GM18508 (cell line): ENCODE results near the gene GSTA5.
"Not testable (repeated sequence)": the region's sequence is repeated elsewhere in the genome, so short reads cannot be mapped to it uniquely, and the experiment has no call there.

Experiments used
- ATAC-seq: cut with Tn5 transposase; IDR thresholded peaks from one replicate; pipeline ENCODE4 v1.9.1; 2021; ENCODE audit warnings: moderate number of reproducible peaks; ENCODE audit not compliant: insufficient read depth, unreplicated experiment

The GSTA5 gene

DNA sequence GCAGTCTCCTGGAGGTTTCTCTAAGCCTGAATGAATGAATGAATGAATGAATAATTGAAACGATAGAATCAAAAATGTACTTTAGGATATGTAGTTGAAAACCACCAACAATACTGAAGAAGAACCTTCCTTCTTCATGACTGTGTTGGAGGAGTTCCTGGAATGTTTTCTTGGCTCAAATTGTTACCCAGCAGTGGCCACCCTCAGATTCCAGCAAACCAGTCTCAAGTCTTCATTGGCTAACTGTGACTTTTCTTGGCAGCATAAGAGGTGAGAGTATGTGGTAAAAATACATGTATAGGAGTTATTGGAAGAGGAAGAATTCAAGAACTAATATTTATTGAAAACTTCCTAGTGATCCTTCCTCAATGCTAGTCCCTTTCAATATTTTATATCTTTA is 41.3 kb downstream of the GSTA5 start:
- ATAC-seq, result not testable (repeated sequence)

DNA sequence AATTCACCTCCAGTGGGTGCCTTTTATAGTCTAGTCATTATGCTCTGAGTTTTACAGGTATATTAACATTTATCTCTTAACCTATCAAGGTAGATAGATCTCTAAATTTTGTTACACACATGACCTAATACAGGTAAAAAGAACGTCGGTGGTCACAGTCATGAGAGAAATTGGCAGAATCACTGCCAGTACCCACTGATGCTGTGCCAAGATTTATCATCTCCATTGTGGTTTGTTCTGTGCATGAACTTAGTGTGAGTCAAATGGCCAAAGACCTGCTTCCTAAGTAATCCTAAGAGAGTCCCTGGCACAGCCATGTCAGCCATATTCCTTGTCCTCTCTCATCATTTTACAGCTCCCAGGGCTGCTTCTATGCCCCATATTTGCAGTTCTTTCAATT is 46.2 kb downstream of the GSTA5 start:
- ATAC-seq, result not testable (repeated sequence)

GRCh38 chr6:52790861-52791260 is 49.8 kb downstream of the GSTA5 start:
- no peak for ATAC-seq

GRCh38 chr6:52789658-52790057 is 51.0 kb downstream of the GSTA5 start:
- not testable (repeated sequence) for ATAC-seq

DNA sequence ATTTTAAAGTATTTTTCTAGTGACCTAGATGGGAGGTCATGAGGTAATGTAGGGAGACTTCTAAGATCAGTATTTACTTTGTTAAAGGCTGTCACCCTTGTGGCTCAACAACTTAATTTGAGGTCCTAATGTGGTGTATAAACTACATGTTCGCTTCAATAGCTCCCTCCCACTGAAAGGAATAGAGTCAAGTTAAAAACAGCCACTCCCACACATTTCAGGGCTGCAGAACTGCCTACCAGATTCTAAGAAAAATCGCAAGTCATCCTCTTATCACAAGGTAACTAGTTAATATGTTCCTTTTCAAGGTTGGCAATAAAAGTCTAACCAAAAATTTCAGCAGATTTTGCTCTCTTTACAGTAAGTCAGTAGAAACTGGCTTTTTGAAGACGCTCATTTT is 52.1 kb downstream of the GSTA5 start:
- ATAC-seq, result no peak

GRCh38 chr6:52787917-52788316 is 52.7 kb downstream of the GSTA5 start:
- no peak for ATAC-seq

GRCh38 chr6:52786249-52786956 is 54.2 kb downstream of the GSTA5 start:
- no peak for ATAC-seq

GRCh38 chr6:52782696-52783274 is 57.8 kb downstream of the GSTA5 start:
- not testable (repeated sequence) for ATAC-seq

DNA sequence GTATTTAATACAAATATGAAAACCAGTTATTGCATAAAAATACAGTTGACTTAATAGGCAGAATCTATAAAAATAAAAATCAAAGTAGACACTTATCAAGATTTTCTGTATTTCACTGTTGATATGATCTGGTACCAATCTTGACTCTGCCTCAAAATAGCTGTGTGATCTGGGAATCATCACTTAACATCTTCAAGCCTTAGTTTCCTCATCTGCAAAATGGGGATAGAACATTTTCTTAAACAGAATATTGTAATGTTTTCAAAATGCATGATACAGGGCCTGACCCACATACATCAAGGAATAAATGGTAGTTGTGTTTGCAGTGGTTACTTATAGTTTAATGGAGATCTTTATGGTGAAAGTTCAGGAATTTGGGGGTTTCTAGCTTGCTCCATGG is 58.4 kb downstream of the GSTA5 start:
- not testable (repeated sequence) for ATAC-seq
